ENCODE data around the gene CNTN5.

DNA sequence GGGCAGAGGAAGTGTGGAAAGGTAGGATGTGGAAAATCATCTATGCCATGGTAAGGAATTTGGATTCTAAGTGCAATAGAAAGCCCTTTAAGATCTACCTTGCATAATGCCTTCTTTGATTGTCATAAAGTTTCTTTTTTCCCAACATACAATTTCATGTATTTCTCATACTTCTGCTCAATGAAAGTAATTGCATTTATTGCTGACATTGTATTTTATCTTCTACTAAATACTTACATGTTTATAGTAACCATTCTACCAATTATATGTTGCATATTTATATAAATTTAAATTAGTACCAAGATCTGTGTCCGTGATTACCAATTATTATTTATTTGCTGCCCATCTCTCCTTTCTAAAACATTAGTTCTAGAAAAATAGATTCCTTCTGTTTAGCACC lies 114.8 kb downstream of the CNTN5 start:
- TF ChIP-seq, protein P1, sequence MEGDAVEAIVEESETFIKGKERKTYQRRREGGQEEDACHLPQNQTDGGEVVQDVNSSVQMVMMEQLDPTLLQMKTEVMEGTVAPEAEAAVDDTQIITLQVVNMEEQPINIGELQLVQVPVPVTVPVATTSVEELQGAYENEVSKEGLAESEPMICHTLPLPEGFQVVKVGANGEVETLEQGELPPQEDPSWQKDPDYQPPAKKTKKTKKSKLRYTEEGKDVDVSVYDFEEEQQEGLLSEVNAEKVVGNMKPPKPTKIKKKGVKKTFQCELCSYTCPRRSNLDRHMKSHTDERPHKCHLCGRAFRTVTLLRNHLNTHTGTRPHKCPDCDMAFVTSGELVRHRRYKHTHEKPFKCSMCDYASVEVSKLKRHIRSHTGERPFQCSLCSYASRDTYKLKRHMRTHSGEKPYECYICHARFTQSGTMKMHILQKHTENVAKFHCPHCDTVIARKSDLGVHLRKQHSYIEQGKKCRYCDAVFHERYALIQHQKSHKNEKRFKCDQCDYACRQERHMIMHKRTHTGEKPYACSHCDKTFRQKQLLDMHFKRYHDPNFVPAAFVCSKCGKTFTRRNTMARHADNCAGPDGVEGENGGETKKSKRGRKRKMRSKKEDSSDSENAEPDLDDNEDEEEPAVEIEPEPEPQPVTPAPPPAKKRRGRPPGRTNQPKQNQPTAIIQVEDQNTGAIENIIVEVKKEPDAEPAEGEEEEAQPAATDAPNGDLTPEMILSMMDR (IDR thresholded peaks at IDR 0.05): no peak
- TF ChIP-seq POLR2A (IDR thresholded peaks at IDR 0.05): no peak

All from esophagus squamous epithelium (tissue), 4 donors.